Stimulated activated CD4-positive, alpha-beta T cell treated with anti-CD3 and anti-CD28 coated beads, Interleukin-1b, Interleukin-23, amount 100 ng/mL, for 4 hours (primary cell): ENCODE measurements around the gene PDE2A.

ENCODE experiments used
- DNase-seq, 2 donors: peaks; one replicate each; pipeline ENCODE4 v3.0.0-alpha.2; 2020; ENCODE audit warnings: low read depth in 2 of 2

PDE2A gene

GRCh38 chr11:72673943-72674828 is at the start of gene PDE2A:
Gene PDE2A, minus strand, starts transcription at chr11:72674422. Its CDS starts 215 bp downstream, at chr11:72674207.
- no peak for DNase-seq

GRCh38 chr11:72723508-72723907 is 49.3 kb upstream of the PDE2A start:
- no peak for DNase-seq

- peak; percentile 67 to 76 for DNase-seq
Measured at GRCh38 chr11:72722050-72722748, 48.0 kb upstream of the PDE2A start.

DNA sequence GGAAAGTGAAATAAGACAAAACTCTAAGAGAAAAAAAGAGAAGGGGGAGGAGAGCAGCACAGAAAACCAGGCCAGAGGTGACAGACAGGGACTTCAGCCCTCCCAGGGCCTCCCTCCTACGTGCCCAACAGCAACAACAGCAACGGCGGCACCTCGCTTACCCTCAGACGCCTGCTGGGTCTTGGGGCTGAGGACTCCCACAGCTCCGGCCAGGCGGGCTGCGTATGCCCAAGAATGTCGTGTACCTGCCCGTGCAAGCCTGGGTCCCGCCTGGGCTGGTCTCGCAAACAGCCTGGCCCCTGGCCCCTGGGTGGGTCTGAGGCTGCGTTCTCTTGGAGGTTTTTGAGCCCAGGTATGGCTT is 47.4 kb upstream of the PDE2A start:
- no peak for DNase-seq

DNA sequence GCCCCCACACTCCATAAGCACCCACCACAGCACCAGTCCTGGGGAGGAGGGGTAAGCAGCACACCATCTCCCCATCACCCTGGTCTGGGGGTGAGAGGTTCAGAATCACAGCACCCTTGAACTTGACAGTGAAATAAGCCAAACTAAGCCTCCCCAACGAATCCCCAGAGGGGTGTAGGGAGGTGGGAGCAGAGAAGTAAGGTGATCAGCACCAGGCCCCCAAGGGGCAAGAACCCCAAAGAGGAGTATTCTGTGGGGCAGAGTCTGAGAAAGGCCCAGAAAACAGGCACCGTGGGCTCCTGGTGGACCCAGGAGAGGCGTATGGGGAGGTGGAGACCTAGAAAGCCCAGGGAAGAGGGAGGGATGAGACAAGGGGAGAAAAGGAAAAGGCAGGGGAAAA is 47.1 kb upstream of the PDE2A start:
- DNase-seq: no peak

- no peak for DNase-seq
Measured at GRCh38 chr11:72720784-72721183, 46.6 kb upstream of the PDE2A start.

DNA sequence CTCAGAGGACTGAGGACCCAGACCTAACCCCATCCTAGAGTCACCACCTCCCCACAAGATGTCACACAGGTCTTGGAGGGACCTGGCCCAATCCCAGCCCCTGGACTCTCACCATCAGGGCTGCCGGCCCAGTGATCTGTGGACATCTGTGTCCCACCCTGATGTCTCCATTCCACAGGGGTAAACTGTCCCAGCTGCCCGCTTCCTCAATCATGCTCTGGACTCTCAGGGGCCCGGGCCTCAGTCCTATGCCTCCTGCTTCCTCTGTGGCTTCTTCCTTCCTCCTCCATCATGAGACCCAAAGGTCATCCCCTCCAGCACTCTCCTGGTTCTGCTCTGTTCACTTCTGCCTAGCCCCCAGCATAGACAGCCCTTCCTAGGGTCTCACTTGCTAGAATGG is 45.8 kb upstream of the PDE2A start:
- no peak for DNase-seq

DNA sequence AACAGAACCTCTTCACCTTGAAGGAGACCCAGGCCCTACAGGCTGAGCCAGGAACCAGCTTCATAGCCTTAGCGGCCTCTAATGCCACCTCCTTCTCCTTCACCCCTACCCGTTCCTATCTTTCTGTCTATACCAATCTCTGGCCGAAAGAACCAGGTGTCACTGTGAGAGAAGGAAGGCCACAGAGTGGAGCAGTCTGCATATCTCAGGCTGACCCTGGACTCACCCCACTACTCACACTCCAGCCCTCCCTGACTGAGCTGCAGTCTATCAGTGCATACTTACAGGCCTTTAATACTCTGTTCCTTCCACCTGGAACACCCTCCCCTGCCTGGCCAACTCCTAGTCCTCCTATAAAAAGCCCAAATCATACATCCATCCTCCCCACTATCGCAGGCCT is 45.3 kb upstream of the PDE2A start:
- DNase-seq: no peak

DNA sequence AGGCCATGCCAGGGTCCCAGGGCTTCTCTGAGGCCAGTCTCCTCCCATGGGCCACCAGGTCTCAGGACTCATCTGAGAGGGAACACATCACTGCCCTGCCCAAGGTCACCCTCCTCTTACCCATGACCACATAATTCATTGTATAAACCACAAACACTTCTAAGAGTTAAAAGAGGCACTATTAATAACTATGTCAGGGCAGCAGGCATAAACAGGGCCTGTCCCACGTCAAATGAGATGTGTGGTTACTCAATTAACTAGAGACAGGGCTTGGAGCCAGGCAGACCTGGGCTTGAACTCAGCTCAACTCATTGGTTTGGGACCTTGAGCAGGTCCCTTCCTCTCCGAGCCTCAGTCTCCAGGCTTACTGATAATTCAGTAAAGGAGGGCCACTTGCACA is 44.9 kb upstream of the PDE2A start:
- no peak for DNase-seq

- no peak for DNase-seq
Measured at GRCh38 chr11:72718101-72718501, 43.9 kb upstream of the PDE2A start.

DNA sequence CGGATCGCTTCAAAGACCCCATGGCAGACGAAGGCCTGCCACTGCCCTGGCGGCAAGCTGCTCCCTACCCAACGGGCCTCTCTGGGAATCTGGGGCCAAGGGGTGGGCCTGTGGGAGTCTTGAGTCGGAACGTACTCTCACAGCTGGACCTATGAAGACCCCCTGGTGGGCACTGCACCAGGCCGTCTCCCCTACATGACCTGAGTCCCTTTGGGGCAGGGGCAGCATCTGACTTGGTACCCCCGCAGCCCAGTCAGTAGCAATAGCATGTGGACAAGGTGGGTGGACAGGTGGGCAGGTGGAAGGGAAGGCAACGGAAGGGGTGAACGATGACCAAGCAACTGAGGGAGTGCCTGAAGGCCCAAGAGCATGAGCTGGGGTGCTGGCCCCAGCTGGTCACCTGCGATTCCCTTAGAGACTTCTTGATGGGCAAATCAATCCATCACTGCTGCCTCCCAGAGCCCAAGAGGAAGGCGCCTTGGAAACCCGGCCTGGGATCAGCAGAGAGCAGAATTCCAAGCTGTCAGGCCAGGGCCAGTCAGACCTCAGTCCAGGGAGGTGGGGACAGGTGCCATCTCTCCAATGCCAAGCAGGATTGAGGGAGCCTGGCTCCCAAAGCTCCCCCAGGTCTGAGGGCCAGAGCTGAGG is 42.7 kb upstream of the PDE2A start:
- no peak for DNase-seq

GRCh38 chr11:72716290-72716689 is 42.1 kb upstream of the PDE2A start:
- no peak for DNase-seq

DNA sequence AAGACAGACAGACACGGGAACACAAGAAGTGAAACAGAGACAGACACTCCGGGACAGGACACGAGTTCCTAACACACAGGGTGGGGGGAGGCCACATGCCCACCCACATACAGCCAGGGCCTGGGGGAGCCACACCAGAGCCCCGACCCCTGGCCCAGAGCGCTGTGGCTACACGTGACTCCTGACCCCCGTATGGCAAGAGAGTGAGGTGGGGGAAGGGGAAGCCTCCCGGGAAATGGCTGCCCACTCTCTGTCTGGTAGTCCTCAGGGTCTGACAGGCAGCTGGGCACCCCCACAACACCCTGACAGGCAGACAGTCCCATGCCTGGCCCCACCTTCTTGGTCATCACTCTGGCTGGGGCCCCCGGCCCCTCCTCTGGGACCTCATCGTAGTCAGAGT is 38.6 kb upstream of the PDE2A start:
- no peak for DNase-seq

- DNase-seq: no peak
Measured at GRCh38 chr11:72712168-72712751, 38.0 kb upstream of the PDE2A start.

GRCh38 chr11:72711141-72711540 is 36.9 kb upstream of the PDE2A start:
- no peak for DNase-seq

GRCh38 chr11:72710278-72710677 is 36.1 kb upstream of the PDE2A start:
- no peak for DNase-seq

DNA sequence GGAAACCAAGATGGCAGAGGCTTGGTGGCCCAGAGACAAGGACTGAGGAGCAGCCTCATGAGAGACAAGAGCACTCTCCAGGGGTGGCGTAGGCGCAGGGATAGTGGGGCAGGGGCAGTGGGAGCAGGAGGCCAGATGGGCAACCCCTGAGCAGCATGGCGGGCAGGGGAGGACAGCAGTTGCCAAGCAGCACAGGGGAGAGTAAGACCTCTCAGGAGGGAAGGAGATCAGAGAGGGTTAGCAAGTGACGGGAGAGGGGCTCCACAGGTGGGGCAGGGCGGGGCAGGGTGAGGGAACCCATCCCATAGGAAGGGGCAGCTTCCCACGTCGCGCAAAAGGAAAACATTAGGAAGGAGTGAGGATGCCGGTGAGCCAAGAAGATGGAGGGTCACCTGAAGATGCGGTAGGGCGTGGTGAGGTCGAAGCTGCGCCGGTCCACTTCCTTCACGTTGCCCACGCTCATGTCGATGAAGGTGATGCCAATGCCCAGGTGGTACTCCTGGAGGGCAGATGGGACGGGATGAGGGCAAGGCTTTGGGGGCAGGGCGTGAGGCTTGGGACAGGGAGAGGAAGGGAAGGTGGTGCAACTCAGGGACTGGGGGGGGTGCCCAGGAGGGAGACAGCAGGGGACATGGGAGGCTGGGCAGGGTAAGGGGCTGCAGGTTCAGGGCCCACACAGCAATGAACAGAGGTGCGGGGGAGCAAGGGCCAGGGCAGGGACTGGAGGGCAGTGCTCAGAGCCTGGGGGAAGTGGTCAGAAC is 35.4 kb upstream of the PDE2A start:
- DNase-seq: no peak

GRCh38 chr11:72707032-72707431 is 32.8 kb upstream of the PDE2A start:
- DNase-seq: no peak

DNA sequence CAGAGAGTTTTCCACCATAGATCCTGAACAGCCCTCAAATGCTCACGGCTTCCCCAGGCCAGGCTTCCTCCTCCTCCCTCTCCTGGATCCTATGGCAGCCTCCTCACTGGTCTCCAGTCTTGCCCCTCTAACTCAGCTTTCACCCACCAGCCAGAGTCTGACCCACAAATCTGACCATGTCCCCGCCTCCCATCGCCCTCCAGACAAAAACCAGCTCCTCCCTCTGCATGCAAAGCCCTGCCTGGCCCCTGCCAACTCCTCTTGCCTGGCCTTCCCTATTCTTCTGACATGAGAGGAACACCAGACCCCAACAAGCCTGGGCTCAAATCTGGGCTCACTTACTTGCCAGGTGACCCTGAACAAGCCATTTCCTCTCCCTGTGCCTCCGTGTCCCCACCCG is 32.4 kb upstream of the PDE2A start:
- no peak for DNase-seq

DNA sequence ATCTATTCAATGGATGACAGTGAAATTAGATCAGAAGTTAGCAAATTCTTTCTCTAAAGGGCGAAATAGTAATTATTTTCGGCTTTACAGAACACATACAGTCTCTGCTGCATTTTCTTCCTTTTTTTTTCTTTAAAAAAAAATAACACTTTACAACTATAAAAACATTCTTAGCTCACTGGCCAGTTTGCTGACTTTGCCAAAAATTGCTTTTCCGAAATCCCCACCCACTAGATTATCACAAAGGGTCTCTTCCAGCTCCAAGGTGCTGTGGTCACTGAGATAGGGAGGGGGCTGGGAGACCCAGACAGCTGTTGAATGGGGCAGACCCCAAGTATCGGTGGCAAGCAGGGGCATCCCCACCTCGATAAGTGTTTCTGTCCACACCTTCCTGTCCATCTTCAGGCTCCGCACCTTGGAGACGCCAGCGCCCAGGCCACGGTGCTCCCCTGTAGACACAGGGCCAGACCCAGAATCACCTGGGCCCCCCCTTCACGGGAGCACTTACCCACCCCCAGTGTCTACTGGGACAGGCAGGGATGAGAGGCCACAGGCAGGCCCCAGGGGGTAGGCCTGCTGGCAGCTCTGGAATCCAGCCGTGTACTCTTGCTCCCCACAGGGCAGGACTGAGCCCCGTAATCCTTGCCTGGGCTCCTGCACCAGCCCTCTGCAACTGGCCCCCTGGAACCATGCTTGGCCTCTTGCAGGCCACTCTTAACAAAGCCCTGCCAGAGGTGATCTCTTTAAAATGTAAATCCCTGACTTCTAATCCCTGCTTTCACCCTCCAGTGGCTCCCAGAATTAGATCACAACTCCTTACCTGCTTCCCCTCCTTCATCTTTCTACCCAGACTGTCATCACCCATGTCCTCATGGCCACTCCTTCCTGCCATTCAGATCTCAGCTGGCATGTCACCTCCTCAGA is 31.5 kb upstream of the PDE2A start:
- DNase-seq: no peak
